HG02610 (cell line): ENCODE measurements around the gene REEP6.
"Not testable (repeated sequence)": the region's sequence is repeated elsewhere in the genome, so short reads cannot be mapped to it uniquely, and the experiment has no call there.

Source experiments
- ATAC-seq: cut with Tn5 transposase; IDR thresholded peaks from one replicate; pipeline ENCODE4 v1.9.1; 2021; ENCODE audit warnings: mild to moderate bottlenecking, moderate library complexity; ENCODE audit not compliant: unreplicated experiment

The REEP6 gene

DNA sequence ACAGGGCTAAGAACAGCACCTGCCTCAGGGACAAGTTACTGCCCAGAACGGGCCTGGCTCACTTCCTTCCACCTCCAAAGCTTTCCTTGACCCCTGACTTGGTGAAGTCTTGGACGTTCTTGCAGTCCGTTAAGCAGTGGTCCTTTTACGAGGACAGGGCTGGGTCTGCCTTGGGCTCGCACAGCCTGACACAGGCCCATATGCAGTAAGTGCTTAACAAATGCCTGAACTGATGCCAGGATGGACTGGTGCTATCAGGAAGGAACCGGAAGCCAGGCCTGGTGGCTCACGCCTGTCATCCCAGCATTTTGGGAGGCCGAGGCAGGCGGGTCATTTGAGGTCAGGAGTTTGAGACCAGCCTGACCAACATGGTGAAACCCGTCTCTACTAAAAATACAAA lies 31.1 kb downstream of the REEP6 start:
- no peak for ATAC-seq

DNA sequence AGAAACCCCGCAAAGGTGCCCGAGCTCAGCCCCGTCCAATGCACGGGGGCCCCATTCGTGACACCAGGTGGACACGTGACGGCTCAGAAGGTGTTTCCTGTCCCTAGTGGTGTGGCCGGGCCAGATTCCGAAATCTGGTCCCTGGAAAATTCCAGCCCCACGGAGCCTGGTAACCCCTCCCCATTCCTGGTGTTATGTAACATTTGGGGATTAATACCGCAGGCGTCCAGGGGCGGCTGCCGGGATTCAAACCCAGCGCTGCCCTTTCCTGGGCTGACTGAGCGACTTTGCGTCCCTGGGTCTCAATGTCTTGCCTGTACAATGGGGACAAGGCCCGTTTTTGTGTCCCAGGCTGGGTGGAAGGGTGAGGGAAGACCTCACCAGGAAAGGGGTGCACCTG lies 31.9 kb downstream of the REEP6 start:
- ATAC-seq: no peak

DNA sequence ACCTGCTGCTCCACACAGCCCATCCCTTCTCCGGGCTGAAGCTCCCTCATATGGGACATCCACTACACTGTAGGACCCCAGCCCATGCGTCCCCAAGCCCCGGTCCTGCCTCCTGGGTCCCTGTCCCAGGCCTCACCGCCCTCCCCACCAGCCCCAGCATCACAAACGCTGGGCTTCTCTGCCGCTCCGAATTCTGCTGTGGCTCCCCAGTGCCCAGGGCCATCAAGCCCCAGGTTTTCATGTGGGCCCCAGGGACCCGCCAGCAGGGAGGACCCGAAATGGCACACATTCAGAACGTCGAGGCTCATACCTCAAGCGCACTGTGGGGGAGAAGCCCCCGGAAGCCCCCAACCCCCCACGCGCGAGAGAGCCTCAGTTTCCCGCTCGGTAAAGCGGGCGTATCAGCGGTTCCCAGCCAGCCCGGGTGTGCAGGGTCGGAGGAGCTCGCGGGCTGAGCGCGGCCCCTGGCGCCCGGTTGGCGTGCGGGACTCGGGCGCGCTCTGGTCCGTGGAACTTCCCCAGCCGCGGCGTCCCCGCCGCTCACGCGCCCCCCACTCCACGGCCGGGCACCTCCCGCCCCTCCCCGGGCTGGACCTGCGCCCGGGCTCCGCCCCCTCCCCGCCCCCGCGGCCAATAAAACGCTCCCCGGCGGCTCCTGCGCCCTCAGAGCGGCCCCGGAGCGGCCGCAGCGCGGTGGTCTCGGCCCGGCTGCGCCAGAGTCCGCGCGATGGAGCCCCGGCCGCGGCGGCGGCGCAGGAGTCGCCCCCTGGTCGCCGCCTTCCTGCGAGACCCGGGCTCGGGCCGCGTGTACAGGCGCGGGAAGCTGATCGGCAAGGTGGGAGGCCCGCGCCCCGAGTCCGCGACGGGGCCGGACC lies 32.7 kb downstream of the REEP6 start, which contains the start of gene PLK5:
Gene PLK5 (plus strand): TSS at position 666 of the 875 bp plus-strand sequence. CDS start 2,920 bp downstream, outside the sequence.
- no peak for ATAC-seq

DNA sequence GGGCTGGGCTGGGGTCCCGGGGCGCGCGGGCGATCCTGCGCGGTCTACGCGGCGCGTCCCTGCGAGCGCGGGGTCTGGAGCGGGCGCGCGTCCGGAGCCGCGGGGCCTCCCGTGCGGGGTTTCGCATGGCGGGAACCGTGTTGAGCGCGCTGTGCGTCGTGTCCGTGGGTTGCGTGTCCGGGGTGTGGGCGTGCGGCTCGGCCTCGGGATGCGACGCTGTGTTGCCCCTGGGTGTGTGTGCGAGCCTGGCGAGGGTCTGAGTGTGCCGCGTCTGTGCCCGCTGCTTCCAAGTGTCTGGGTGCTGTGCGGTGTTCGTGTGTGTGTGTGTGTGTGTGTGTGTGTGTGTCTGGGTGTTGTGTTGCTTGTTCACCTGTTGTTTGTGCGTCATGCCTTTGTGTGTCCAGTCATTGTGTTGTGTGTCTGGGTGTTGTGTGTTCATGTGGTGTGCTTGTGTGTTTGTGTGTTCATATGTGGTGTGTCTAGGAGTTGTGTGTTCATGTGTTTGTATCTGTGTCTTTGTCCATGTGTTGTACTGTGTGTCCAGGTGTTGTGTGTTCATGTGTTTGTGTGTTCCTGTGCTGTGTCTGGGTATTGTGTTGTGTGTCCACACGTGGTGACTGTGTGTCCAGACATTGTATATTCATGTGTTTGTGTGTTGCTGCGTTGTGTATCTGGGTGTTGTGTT lies 33.4 kb downstream of the REEP6 start:
- no peak for ATAC-seq

DNA sequence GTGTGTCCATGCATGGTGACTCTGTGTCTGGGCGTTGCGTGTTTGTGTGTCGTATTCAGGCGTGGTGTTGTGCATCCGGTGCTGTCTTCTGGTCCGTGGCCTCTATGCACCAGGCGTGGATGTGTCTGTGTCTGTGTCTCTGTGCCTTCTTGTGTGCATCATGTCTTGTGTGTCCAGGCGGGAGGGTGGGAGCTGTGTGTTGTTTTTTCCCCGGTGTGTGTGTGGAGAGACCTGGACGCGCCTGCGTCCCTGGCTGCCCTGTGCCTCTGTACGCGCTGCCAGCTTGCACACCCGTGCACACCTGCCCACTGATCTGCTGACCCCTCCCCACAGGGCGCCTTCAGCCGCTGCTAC lies 34.0 kb downstream of the REEP6 start:
- no peak for ATAC-seq

DNA sequence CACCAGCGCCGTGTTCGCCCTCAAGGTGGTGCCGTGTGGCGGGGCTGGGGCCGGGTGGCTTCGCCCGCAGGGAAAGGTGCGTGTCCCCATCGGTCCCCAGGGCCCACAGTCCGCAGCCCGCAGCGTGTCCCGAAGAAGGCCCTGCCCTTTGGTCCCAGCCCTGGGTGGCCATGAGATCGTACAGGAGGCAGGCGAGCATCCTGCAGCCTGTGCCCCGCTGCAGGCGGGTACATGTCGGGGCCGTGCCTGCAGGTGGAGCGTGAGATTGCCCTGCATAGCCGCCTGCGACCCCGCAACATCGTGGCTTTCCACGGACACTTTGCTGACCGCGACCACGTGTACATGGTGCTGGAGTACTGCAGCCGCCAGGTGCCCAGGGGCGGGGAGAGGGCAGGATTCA lies 34.4 kb downstream of the REEP6 start:
- ATAC-seq: no peak

DNA sequence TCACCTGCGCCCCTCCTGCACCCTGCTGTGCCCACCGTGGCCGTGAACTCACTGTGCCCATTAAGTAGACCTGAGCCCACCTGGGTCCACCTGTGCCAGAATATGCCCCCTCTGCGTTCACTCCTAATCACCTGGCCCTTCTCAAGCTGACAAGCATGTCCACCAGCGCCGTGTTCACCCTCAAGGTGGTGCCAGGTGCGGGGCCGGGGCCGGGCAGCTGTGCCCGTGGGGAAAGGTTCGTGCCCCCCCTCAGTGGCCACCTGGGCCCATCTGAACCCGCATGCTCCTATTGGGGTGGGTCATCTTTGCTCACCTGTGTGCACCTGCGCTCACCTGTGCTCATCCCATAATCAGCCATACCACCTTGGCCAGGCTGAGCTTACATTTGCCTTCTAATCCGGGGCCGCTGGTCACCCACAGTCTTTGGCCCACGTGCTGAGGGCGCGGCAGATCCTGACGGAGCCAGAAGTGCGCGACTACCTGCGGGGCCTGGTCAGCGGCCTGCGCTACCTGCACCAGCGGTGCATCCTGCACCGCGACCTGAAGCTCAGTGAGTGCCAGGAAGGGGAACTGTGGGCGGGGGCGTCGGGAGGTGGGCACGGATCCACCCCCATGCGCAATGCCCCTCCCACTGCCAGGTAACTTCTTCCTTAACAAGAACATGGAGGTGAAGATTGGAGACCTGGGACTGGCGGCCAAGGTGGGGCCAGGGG lies 35.2 kb downstream of the REEP6 start:
- no peak for ATAC-seq

DNA sequence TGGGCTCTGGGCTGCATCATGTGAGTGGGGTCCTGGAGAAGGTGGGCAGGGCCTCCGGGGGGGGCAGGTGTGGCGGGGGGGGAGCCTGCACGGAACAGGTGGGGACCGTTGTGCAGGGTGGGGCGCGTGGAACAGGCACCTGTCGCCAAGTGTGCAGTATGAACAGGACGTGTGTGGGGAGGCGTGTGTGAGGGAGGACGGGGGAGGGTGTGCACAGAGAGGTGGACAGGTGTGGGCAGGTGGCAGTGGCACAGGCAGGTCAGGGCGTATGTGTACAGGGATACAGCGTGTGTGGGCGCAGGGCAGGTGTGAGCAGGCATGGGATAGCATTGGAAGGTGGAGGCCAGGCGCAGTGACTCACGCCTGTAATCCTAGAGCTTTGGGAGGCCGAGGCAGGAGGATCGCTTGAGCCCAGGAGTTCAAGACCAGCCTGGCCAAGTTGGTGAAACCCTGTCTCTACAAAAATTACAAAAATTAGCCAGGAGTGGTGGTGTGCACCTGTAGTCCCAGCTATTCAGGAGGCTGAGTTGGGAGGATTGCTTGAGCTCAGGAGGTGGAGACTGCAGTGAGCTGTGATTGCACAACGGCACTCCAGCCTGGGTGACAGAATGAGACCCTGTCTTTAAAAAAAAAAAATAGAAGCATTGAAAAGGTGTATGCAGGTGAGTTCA lies 36.1 kb downstream of the REEP6 start:
- ATAC-seq: no peak

DNA sequence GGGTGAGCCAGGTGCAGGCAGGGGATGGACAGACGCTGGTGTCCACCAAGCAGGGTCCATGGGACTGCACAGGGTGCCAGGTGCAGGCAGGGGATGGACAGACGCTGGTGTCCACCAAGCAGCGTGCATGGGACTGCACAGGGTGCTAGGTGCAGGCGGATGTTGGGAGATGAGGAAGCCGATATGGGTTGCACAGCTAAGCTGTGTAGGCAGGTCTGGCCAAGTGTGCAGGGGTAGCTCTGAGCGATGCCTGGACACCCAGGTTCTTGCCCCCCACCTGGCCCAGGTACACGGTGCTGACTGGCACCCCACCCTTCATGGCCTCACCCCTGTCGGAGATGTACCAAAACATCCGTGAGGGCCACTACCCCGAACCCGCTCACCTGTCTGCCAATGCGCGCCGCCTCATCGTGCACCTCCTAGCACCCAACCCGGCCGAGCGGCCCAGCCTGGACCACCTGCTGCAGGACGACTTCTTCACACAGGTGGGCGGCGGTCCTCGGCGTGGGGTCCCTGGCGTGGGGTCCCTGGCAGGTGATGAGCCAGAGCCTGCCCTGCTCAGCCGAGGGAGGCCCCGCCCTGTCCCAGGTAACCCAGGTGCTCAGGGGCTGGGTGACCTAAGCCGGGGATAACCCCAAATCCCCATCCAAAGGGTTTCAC lies 36.8 kb downstream of the REEP6 start:
- ATAC-seq: no peak

DNA sequence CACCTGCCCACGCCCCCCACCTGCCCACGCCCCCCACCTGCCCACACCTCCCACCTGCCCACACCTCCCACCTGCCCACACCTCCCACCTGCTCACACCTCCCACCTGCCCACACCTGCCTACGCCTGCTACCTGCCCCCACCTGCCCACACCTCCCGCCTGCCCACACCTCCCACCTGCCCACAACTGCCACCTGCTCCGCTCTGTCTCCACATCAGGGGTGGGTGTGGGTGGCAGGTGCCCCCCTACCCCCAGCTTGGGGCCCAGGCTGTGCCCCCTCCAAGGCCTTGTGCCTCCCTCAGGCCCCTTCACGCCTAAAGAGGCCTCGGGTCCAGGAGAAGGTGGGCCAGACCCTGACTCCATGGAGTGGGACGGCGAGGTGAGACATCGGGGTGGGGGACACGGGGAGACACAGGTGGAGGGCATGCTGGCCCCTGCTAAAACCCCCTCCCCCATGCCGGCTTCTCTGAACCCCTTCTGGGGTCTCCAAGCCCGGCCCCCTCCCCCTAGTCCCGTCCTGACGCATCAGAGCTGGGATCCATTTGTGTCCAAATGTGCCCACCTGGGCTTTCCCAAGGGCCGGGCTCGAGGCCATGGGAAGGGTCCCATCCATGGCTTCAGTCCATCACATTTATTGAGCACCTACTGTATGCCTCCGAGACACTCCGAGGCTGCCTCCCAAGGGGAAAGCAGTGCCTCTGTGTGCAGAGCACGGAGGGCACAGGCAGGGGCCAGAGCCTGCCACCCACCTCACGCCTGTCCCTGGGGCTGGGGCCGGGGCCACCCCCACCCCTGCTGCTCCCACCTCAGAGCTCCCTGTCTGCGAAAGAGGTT lies 37.8 kb downstream of the REEP6 start:
- ATAC-seq: no peak

DNA sequence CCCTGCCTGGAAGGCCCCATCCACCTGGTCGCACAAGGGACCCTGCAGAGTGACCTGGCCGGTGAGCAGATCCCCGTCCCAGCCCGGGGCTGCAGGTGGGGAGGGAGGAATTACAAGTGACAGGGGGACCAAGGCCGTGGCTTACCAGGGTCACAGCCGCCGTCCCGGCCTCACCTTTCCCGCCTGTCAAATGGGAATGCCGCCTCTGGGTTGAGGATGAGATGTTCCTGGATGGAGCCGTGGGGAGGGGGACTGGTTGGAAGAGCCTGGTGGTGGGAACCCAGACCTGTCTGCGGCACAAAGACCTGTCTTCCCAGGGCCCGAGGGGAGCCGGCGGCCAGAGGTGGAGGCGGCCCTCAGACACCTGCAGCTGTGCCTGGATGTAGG lies 38.4 kb downstream of the REEP6 start:
- no peak for ATAC-seq

DNA sequence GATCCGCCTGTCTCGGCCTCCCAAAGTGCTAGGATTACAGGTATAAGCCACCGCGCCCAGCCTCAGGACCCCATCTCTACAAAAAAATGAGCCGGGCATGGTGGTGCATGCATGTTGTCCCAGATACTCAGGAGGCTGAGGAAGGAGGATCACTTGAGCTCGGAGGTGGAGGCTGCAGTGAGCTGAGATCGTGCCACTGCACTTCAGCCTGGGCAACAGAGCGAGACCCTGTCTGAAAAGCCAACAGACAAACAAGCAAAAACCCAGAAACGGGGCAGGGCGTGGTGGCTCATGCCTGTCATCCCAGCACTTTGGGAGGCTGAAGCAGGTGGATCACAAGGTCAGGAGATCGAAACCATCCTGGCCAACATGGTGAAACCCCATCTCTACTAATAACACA lies 39.9 kb downstream of the REEP6 start:
- ATAC-seq: not testable (repeated sequence)

DNA sequence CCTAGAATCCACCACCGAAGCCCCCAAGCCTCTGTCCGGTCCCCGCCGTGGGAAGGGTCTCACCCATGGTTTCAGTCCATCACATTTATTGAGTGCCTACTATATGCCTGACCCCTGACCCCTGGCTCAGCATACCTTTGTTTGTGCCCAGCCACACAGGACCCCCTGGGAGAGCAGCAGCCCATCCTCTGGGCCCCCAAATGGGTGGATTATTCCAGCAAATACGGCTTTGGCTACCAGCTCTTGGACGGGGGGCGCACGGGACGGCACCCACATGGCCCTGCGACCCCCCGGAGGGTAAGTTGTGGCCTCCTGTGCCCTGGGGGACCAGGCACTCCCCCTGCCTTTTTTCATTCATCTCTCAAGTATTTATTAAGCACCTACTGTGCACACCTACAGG lies 40.6 kb downstream of the REEP6 start:
- no peak for ATAC-seq

DNA sequence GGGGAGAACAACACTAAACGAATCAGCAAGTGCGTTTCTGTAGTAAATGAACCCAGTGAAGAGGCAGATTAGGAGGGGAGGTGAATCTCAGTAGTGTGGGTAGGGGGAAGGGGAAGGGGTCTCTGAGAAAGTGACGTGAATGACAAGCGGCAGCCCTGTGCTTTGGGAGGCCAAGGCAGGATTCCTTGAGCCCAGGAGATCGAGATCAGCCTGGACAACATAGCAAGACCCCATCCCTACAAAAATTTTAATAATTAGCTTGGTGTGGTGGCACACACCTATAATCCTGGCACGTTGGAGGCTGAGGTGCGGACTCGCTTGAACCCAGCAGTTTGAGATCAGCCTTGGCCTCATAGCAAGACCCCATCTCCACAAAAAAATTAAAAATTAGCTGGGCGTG lies 41.0 kb downstream of the REEP6 start:
- no peak for ATAC-seq

DNA sequence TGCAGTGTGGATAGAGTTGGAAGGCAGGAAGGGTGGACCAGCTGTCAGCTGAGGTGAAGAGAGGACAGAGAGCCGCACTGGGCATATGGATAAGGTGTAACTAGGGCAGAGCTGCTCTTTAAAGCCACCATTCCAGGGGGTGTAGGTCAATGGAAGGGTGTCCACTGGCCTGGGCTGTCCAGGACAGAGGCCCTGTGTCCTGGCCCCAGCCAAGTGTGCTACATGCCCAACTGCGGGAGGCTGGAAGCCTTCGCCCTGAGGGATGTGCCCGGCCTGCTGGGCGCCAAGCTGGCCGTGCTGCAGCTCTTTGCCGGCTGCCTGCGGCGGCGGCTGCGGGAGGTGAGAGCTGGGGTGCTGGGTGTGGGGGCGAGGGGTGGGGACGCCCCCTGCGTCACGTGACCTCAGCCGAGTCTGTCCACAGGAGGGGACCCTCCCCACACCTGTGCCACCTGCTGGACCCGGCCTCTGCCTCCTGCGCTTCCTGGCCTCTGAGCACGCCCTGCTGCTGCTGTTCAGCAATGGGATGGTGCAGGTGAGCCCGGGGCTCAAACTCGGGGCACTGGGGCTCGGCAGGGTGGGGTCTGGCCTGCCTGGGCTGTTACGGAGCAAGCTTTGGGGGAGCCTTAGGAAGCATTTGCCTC lies 42.6 kb downstream of the REEP6 start:
- no peak for ATAC-seq

DNA sequence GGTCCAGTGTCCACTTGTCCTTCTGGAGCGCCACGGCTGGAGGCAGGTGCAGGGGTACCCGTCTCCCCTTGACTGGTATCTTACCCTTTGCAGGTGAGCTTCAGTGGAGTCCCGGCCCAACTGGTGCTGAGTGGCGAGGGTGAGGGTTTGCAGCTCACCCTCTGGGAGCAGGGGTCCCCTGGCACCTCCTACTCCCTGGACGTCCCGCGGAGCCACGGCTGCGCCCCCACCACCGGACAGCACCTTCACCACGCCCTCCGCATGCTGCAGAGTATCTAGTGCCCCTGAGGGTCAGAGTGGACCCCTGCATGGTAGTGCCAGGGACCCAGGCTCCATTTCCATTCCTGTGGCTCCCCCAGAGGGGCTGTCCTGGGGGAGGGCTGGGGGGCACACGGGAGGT lies 44.0 kb downstream of the REEP6 start:
- ATAC-seq: no peak

DNA sequence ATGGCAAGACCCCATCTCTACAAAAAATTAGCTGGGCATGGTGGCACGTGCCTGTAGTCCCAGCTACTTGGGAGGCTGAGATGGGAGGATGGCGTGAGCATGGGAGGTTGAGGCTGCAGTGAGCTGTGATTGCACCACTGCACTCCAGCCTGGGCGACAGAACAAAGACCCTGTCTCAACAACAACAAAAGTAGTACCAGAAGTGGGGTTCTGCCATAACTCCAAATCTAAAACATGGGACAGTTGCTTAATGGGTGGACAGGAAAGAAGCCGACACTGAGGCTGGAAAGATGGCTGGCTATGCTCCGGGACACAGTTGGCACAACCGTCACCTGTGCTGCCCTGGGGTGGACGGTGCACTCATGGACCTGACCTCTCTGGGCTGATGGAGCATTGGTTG lies 44.7 kb downstream of the REEP6 start:
- ATAC-seq: not testable (repeated sequence)

DNA sequence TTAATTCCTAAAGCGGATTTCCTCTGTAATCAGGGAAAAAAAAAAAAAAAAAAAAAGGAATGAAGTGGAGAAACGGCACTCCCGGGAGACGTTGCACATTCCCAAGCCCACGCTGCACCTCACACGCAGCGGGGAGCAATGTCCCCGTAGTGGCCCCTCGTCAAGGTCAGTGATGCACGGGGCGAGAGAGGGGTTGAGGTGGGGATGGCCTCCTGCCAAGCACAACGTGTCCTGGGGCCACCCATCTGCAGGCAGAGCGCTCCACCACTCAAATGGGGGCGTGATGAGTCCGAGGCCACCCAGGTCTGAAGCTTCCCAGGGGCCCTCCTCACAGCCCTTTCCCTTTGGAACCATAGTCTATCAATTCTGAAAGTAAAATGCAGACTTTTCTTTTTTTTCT lies 48.0 kb downstream of the REEP6 start:
- no peak for ATAC-seq

DNA sequence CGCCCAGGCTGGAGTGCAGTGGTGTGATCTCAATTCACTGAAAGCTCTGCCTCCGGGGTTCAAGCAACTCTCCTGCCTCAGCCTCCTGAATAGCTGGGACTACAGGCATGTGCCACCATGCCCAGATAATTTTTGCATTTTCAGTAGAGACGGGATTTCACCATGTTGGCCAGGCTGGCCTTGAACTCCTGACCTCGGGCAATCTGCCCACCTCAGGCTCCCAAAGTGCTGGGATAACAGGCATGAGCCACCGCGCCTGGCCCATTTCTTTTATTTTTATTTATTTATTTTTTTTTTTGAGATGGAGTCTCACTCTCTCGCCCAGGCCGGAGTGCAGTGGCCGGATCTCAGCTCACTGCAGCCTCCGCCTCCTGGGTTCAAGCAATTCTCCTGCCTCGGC lies 48.8 kb downstream of the REEP6 start:
- not testable (repeated sequence) for ATAC-seq
